ENCODE measurements around the gene NGB.

NGB gene

DNA sequence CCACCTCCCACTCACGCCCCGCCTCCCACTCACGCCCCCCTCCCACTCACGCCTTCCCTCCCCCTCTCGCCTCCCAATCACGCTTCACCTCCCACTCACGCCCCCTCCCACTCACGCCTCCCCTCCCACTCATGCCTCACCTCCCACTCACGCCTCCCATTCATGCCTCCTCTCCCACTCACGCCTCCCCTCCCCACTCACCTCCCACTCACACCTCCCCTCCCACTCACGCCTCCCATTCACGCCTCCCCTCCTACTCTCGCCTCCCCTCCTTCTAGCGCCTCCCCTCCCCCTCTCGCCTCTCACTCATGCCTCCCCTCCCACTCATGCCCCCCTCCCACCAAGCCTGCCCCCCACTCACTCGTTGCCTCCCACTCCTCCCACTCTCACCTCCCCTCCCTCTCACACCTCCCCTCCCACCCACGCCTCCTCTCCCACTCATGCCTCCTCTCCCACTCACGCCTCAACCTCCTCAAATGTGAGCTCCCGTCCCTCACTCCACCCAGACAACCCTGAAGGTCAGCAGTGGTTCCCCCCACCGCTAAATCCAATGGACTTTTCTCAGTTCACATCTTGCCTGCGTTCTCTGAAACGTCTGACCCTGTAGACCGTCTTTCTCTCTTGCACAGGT is 49.6 kb downstream of the NGB start:
- peaks cover 5% of the 10 kb centered on the region for H3K27me3 ChIP-seq (ENCODE audit: control insufficient read depth, insufficient read depth, low read length)
- H3K36me3 ChIP-seq (ENCODE audit: control insufficient read depth, insufficient read depth, low read length) = no peaks in the 10 kb centered on the region
- no peaks in the 10 kb centered on the region for H3K9me3 ChIP-seq (ENCODE audit: control insufficient read depth, low read length)
- no peak overlapping the region for H3K9ac ChIP-seq (ENCODE audit: low read length)
- H3K4me1 ChIP-seq (ENCODE audit: control insufficient read depth, insufficient read depth, low read length) = no peaks in the 10 kb centered on the region
- no peak overlapping the region for H3K4me3 ChIP-seq (ENCODE audit: low read length)

DNA sequence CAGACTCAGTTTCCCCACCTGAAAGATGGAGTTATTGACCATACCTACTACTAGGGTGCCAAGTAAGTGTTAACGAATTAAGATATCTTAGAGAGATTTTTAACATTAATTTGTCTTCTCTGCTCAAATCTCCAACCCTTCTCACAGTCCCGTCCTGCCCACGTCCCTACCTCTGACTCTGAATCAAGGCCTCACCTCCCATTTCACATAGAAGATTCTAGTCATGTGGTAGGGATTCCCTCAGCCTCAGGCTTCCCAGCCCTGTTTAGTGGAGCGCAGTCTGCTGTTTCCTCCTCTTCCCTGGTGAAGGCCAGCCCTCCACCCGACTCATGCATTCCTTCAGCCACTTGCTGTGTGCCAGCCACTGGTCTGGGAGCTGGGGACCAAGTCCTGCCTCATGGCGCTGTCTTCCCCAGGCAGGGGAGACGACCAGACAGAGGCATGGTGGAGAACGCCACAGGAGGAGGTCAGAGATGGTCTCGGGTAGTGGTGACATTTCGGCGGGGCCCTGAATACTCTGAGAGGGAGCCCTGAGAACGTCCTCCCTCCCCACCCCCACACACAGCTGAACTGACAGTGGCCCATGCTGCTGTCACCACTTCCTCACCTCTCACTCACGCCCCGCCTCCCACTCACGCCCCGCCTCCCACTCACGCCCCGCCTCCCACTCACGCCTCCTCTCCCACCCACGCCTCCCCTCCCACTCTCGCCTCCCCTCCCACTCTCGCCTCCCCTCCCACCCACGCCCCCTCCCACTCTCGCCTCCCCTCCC is 50.6 kb downstream of the NGB start:
- Histone ChIP-seq H3K9me3 (ENCODE audit: control insufficient read depth, low read length) (no peaks in the 10 kb centered on the region), H3K36me3 (ENCODE audit: control insufficient read depth, insufficient read depth, low read length) (no peaks in the 10 kb centered on the region), H3K4me1 (ENCODE audit: control insufficient read depth, insufficient read depth, low read length) (no peaks in the 10 kb centered on the region), H3K9ac (ENCODE audit: low read length) (no peak overlapping the region), H3K27me3 (ENCODE audit: control insufficient read depth, insufficient read depth, low read length) (peaks cover 5% of the 10 kb centered on the region), H3K4me3 (ENCODE audit: low read length) (no peak overlapping the region)

DNA sequence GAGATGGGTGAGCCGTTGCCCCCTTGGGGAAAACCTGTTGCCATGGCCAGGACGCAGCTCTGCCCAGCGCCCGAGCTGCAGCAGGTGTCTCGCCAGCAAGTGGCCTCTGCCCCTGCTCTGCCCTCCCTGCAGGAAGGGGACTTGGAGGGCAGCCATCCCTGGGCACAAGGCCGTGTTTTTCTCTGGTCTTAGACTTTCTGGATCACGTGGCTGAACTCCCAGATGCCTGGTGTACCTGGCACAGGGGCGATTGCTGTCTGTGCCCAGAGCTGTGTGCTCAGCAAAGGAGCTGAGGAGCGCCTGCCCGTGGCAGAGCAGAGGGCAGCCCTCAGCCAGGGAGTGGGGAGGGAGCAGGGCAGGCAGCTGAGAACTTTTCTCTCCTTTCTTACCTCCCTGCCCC is 51.4 kb downstream of the NGB start:
- Histone ChIP-seq H3K4me1 (ENCODE audit: control insufficient read depth, insufficient read depth, low read length) (no peaks in the 10 kb centered on the region), H3K9me3 (ENCODE audit: control insufficient read depth, low read length) (no peaks in the 10 kb centered on the region), H3K4me3 (ENCODE audit: low read length) (no peak overlapping the region), H3K36me3 (ENCODE audit: control insufficient read depth, insufficient read depth, low read length) (no peaks in the 10 kb centered on the region), H3K27me3 (ENCODE audit: control insufficient read depth, insufficient read depth, low read length) (peaks cover 5% of the 10 kb centered on the region), H3K9ac (ENCODE audit: low read length) (no peak overlapping the region)

DNA sequence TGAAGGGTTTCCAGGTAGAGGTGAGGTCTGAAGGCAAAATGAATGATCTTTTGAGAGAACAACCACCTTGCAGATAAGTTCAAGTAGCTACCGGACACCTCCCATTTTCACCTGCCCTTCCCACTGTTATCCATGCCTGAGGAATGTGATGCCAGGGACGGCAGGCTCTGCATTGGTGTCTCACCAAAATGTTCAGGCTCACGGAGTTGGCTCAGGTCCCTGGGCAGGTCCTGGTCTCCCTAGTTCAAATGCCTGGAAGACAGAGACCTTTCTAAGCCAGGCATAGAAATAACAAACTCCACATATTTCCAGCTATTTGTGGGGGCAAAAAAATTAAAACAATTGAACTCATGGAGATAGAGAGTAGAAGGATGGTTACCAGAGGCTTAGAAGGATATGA is 53.5 kb downstream of the NGB start:
- H3K36me3 ChIP-seq (ENCODE audit: control insufficient read depth, insufficient read depth, low read length) = no peaks in the 10 kb centered on the region
- H3K4me1 ChIP-seq (ENCODE audit: control insufficient read depth, insufficient read depth, low read length) = no peaks in the 10 kb centered on the region
- no peak overlapping the region for H3K9ac ChIP-seq (ENCODE audit: low read length)
- H3K9me3 ChIP-seq (ENCODE audit: control insufficient read depth, low read length) = no peaks in the 10 kb centered on the region
- peaks cover 5% of the 10 kb centered on the region for H3K27me3 ChIP-seq (ENCODE audit: control insufficient read depth, insufficient read depth, low read length)
- no peak overlapping the region for H3K4me3 ChIP-seq (ENCODE audit: low read length)
